ENCODE data around the gene RNF121. TPM values are rescaled to one million over a fixed set of nuclear protein-coding genes. Genes with fewer than 3 reads are reported as not detected.

Gene RNF121
- total RNA-seq, 1 experiment from 2014 or later: 56.9 TPM

DNA sequence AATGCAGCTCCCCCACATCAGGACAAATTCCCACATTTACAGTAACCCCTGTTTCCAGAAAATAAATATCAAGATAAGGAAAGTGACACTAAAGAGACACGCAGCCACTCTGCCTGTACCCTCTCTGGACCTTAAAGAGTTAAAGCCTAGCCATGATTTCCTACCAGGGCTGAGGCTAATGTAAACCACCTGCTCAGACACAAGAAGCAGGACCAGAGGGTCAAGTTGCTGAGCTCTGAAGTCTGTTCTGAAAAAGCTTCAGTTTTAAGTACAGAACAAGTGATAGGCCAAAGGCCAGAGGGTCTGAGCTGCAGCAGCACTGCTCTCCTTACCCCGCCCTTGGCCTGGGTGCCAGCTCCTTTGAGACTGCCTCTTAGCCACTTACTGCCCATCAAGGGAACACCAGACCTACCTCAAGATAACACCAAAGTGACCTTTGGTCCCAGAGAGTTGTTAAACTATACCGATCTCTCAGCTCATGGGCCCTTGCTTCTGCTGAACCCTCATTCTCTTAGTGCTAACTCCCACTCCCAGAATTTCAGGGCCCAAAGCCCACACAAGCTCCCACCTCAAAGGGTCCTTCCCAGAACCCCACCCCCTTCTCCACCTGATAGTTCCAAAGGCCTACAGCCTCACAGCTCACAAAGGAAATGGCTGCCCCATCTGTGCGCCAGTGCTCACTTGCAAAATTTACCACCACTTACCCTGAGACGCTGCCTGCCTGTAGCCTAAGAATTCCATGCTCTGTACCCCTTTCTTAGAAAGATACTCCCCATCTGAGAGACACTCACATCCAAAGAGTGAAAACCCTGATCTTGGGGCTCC, 110.4 kb downstream of the RNF121 start:
- Histone ChIP-seq H3T11ph (ENCODE audit: low read length) (no peak overlapping the region), H2AFZ (ENCODE audit: low read length) (no peak overlapping the region), H3K23me2 (ENCODE audit: insufficient read length, low read depth, low read length, poor library complexity, severe bottlenecking) (peaks cover 8% of the 10 kb centered on the region), H3K9ac (ENCODE audit: extremely low read depth, insufficient read length, low read length) (no peak overlapping the region), H4K5ac (ENCODE audit: insufficient read length, low read depth, low read length) (no peak overlapping the region), H2BK5ac (ENCODE audit: insufficient read length, low read length) (no peak overlapping the region), H2BK15ac (ENCODE audit: low read depth, low read length) (no peak overlapping the region), H3K4ac (ENCODE audit: low read depth, low read length) (no peak overlapping the region; the same call in 1 of the 2 replicates), H4K20me1 (ENCODE audit: control insufficient read depth, insufficient read depth, insufficient read length) (no peaks in the 10 kb centered on the region), H3K18ac (ENCODE audit: insufficient read length, low read depth, low read length) (no peak overlapping the region), H3K27ac (ENCODE audit: insufficient read length, low read depth, low read length) (no peak overlapping the region), H3K4me1 (ENCODE audit: insufficient read depth, low read length) (peaks cover 9% of the 10 kb centered on the region; the same call in 1 of the 2 replicates), H3K27me3 (ENCODE audit: insufficient read depth, low read length) (no peaks in the 10 kb centered on the region), H2BK12ac (ENCODE audit: insufficient read length, low read depth, low read length) (peak overlapping the region; percentile 38), H3K9me3 (ENCODE audit: control insufficient read depth, low read depth, low read length) (no peaks in the 10 kb centered on the region), H2BK120ac (ENCODE audit: low read depth, low read length, poor library complexity, severe bottlenecking) (no peak overlapping the region), H3K14ac (ENCODE audit: insufficient read depth, low read length) (no peak overlapping the region), H3K56ac (ENCODE audit: insufficient read length, low read depth, low read length) (no peak overlapping the region), H4K8ac (replicated peaks; ENCODE audit: insufficient read length, low read depth, low read length) (no peak overlapping the region), H2AK5ac (ENCODE audit: insufficient read length, low read length) (peak overlapping the region; percentile 33), H2BK20ac (ENCODE audit: low read depth, low read length, poor library complexity, severe bottlenecking) (no peak overlapping the region), H3K79me1 (ENCODE audit: insufficient read depth, low read depth, low read length, poor library complexity, severe bottlenecking) (peaks cover 10% of the 10 kb centered on the region), H3K4me2 (ENCODE audit: insufficient read depth, insufficient read length, low read length) (peak overlapping the region; percentile 45), H3K23ac (ENCODE audit: insufficient read length, low read depth, low read length) (no peak overlapping the region), H3K79me2 (ENCODE audit: insufficient read depth, low read length) (peaks cover 12% of the 10 kb centered on the region; the same call in 1 of the 2 replicates), H4K91ac (ENCODE audit: insufficient read length, low read depth, low read length) (no peak overlapping the region)
- WGBS (ENCODE audit: extremely low coverage, insufficient read length, low lambda C conversion rate): no CpG with 5 or more reads among the region's 5 CpGs
- DNase-seq: no peak
- H3K36me3 Mint-ChIP-seq (ENCODE audit: insufficient read depth in 1 of 3, low read depth in 3 of 3): peaks cover 12 to 27% (median 21%) of the 10 kb centered on the region in 3 experiments; a peak in 6 of 7 replicates
- H3K27ac Mint-ChIP-seq: peak overlapping the region in 1 of 3 experiments; percentile 90; a peak in 4 of 7 replicates
- TF ChIP-seq, protein P1, sequence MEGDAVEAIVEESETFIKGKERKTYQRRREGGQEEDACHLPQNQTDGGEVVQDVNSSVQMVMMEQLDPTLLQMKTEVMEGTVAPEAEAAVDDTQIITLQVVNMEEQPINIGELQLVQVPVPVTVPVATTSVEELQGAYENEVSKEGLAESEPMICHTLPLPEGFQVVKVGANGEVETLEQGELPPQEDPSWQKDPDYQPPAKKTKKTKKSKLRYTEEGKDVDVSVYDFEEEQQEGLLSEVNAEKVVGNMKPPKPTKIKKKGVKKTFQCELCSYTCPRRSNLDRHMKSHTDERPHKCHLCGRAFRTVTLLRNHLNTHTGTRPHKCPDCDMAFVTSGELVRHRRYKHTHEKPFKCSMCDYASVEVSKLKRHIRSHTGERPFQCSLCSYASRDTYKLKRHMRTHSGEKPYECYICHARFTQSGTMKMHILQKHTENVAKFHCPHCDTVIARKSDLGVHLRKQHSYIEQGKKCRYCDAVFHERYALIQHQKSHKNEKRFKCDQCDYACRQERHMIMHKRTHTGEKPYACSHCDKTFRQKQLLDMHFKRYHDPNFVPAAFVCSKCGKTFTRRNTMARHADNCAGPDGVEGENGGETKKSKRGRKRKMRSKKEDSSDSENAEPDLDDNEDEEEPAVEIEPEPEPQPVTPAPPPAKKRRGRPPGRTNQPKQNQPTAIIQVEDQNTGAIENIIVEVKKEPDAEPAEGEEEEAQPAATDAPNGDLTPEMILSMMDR (conservative IDR thresholded peaks at IDR 0.05): no peak
- no peaks in the 10 kb centered on the region for H3K27me3 Mint-ChIP-seq (ENCODE audit: low read depth)
- H3K9me3 Mint-ChIP-seq: no peaks in the 10 kb centered on the region
- peak overlapping the region in 1 of 2 experiments; percentile 41 for H3K4me3 Mint-ChIP-seq
- H3K4me1 Mint-ChIP-seq: peaks cover 10 to 11% of the 10 kb centered on the region in 2 experiments

Data from H9 (cell line).